Activated CD4-positive, alpha-beta T cell treated with anti-CD3 and anti-CD28 coated beads, Interleukin-2, Interleukin-4, amounts not matched to agents 100 ng/mL and 50 ng/mL, durations not matched to agents 16 hours and 8 hours (primary cell): ENCODE data around the gene SLC25A28.

Experiments used
- DNase-seq: peaks from one replicate; pipeline ENCODE4 v3.0.0-alpha.2; 2020; ENCODE audit warnings: low spot score

Gene SLC25A28

DNA sequence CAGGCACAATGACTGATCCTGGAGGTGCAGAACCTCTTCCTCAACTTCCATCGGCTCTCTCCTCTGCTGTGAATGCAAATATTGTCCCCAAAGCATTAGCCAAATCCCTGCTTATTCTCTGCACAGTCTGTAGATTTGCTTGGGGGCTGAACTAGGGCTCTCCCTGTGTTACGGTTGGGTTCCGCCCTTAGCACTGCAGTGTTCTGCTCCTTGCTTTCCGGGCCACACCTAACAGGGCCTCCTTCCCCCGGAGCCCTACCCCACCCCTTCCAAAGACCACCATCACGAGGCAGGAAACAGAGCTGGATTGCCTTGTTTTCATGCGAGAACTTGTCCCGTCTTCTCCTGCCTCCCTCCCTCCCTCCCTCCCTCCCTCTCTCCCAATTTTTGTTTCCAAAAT is 36.6 kb downstream of the SLC25A28 start:
- DNase-seq: no peak

DNA sequence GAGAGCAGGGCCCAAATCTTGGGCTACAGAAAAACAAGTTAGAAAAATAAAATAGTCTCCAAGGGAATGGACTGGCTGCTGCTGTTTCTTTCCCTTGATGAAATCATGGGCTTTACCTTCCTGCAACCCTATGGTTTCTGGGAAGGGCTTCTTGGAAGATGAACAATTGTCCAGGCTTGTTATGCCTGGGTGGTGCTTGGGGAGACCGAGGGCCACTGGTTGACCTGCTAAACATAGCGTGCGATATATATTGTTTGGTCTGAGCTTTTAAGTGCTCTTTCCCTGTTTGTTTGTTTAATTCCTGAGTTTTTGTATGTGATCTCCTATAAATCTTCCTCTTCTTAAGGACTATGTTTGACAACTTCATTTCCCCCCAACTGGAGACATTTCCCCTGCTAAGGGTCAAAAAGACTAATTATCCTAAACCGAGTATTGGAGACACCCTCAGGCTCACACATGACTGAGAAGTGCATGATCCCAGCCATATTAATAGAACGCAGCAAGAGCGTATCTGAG is 37.9 kb downstream of the SLC25A28 start:
- DNase-seq: no peak

DNA sequence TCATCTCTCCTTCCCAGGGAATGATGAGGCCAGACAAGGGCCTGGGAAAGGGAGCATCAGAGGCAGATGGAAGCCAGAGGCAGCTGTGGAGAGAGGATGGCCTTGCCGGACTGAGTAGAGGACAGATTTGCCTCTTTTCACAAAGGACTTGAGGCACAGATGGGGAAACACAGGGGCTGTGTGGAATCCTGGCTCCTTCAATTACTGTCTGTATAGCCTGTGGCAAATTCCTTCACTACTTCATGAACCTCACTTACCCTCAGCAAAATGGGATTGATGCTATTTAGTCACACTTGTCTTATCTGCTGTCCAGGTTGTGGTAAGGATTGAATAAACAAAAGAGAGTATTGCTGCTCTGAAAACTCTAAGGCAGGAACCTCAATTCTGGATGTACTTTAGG is 40.3 kb downstream of the SLC25A28 start:
- DNase-seq: no peak

DNA sequence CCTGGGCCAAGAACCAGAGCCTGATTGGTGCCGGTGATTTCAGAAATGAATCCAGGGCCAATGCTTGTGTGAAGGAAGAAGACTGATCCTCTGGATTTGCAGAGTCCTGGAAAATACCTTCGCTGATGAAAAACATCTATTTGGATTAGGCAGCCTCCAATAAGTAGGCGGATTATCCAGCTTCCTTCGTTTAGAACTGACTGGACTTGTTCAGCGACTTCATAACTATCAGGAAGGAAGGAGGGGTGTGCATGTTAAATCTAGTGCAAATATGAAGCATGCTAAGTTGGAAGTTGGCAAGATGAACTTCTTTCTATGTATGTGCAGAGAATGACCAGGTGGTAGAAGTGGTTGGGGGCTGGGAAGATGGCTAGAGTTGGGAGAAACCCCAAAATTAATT is 46.4 kb downstream of the SLC25A28 start:
- DNase-seq: no peak

DNA sequence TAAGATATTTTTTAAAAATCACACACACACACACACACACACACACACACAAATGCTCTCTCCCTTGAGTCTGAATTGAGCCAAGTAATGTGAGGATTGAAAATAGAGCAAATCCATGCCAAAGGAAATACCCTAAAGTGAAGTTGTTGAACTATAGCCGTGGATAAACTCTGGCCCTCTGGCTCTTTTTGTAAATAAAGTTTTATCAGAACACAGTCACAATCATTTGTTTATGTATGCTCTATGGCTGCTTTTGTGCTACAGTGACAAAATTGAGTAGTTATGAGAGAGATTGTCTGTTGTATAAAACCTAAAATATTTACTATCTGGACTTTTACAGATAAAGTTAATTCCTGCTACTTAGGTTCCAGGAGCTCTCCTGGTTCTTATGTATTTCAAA is 48.4 kb downstream of the SLC25A28 start:
- DNase-seq: no peak

DNA sequence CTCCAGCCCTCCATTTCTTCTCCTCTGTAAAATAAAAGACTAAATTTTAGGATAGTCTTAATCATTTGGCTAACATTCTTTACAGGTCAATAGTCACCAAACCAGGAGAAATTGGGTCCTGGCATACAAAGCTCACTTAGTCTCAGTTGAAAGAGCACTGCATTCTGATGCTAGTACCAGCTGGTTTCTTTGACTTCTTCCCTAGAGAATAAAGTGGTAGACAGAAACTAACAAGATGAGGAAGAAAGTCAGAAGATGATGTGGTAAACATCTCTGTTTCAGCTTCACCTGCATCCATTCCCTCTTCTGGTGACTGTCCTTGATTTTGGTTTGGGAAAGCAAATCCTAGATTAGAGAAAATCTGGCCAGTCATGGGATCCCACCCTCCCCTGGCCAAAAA is 50.3 kb downstream of the SLC25A28 start:
- DNase-seq: no peak

DNA sequence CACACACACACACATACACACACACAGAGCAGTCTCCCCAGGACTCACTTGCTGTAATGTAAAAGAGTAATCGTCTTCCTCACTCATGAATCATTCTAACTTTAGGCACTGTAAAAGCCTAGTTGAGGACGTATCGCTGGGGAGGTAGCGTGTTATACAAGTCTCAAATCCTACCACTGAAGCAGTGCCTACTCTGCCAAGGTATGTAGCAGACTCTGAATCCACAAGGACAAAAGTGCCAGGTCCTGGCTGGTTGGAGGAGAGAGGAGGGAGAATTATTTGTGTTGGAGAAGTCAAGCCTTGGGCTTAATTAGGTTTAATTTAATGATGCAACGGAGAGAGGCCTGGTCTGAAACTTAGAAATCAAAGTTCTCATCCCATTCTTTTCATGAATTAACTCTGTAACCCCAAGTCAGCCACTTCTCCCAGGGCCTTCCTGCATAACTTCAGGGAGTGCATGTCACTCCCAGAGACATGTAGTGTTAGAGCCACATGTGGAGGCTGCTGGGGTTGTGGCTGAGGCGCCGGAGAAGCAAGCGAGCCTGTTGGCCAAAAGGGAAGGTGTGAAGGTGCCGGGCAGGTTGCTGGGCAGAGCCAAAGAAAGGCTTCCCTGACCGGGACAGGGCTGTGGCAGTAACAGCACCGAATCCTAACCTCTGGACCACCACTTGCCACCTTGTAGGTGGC is 50.8 kb downstream of the SLC25A28 start:
- no peak for DNase-seq

DNA sequence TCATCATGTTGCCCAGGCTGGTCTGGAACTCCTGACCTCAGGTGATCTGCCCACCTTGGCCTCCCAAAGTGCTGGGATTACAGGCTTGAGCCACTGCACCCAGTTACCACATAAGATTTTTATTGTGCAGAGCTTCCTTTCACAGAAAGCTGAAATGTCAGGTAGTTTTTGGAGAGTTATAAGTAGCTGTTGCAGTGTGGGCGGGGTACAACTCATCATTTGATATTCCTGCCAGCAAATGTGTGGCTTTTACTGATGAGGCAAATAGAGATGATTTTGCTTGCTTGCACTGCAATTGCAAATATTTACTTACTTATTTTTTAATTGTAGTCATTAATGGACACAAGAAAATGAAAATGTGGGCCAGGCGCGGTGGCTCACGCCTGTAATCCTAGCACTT is 55.1 kb downstream of the SLC25A28 start:
- no peak for DNase-seq

DNA sequence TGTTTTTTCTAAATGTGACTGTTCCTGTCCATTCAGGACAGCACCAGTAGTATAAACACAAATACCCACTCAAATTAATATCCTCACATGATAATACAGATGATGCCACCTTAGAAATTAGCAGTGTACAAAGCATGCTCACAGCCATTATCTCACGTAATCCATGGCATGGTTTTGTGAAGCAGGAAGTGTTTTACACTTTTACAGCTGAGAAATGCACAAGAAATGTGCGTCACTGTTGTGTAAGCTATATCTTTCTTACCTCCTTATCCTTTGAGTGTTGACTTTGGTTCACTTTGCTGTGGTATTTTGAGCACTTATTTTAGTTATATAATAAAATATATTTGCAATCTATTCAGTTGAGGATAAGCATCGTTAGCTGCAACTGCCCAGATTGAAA is 55.9 kb downstream of the SLC25A28 start:
- no peak for DNase-seq

DNA sequence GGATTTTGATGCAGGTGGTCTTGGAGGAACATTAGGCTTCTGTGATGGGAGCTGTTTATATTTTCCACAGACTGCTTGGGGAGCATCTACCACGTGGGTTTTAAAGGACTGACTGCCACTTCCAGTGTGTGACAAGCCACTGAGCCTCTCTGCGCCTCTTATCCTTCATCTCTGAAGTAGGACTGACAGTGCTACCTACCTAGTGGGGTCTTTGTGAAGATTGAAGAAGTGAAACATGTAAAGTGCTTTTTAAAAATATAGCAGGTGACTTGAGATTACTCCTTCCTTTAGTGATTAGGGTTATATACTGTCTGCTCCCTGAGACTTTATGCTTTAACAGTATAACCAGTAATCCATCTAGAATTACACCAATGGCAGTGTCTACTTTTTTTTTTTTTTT is 57.6 kb downstream of the SLC25A28 start:
- no peak for DNase-seq
